ENCODE measurements around the gene APIP. TPM values are rescaled to one million over a fixed set of nuclear protein-coding genes. Genes with fewer than 3 reads are reported as not detected.

APIP gene
- total RNA-seq, 1 donor from 2014 or later = 26.0 TPM

DNA sequence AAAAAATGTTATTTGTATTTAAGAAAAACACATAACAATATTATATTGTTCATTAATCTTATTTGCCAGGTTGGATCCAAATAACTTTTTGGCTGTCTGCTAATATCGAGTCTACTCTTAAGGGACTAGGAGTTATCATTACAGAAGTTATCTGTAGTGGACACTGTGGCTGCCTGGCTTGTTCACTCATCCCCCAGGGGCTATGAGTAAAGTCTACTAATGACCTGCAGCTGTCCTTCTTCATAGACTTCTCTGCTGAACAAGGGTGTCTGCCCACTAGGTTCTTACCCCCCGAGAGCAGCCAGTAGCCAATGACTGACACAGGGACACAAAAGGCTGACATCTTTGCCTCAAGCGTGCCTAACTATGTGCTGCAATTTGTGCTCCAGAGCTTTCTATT, 69.7 kb downstream of the APIP start:
- TF ChIP-seq, protein P1, sequence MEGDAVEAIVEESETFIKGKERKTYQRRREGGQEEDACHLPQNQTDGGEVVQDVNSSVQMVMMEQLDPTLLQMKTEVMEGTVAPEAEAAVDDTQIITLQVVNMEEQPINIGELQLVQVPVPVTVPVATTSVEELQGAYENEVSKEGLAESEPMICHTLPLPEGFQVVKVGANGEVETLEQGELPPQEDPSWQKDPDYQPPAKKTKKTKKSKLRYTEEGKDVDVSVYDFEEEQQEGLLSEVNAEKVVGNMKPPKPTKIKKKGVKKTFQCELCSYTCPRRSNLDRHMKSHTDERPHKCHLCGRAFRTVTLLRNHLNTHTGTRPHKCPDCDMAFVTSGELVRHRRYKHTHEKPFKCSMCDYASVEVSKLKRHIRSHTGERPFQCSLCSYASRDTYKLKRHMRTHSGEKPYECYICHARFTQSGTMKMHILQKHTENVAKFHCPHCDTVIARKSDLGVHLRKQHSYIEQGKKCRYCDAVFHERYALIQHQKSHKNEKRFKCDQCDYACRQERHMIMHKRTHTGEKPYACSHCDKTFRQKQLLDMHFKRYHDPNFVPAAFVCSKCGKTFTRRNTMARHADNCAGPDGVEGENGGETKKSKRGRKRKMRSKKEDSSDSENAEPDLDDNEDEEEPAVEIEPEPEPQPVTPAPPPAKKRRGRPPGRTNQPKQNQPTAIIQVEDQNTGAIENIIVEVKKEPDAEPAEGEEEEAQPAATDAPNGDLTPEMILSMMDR (conservative IDR thresholded peaks at IDR 0.05; ENCODE audit: low read depth, low read length) = no peak
- no peak for DNase-seq (ENCODE audit: low read depth)
- H3K4me3 ChIP-seq (ENCODE audit: low read depth, low read length) = no peak overlapping the region

DNA sequence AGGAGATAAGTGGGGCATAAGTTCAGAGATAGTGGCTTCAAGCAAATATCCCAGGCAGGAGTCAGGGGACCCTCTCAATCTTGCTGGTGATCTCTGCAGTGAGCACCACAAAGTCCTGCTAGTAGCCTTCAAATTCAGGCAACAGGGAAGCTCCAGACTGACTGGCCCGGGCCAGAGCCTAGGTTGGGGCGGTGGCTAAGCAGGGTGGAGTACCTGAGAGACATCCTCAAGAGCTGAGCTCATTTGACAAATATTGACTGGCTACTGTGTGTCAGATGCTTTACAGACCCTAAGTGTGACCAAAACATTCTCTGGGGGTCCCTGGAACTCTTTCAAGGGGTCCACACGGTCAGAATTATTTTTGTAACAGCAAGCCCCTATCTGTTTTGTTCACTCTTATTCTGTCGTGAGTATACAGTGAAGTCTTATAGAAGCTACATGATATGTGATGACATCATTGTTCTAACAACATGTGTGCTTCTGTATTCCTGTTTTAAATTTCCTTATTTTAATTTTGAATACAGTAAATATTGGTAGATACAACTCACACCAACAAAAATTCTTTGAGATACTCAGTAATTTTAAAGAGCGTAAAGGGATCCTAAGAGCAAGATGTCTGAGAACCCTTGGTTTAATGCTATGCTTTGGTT, 71.6 kb downstream of the APIP start:
- DNase-seq (ENCODE audit: low read depth) = no peak
- H3K4me3 ChIP-seq (ENCODE audit: low read depth, low read length) = no peak overlapping the region
- TF ChIP-seq, protein P1 (conservative IDR thresholded peaks at IDR 0.05; ENCODE audit: low read depth, low read length) = no peak

DNA sequence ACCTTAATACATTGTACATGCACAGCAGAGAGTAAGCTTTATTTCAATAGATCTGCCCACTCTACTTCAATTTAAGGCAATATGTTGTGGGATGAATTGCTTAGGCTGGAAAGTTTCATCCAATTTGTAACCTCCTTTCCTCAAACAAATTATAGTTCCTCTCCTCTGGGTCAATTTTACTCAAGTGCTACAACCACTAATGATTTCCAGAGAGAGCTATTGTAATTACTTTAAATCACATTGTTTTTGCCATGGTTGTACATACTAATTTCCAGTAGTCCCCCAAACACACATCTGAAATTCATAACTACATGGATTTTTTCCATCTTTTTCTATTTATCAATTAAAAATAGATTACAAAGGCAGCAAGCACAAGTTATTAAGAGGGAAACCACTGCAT, 72.9 kb downstream of the APIP start:
- H3K4me3 ChIP-seq (ENCODE audit: low read depth, low read length) = no peak overlapping the region
- TF ChIP-seq, protein P1 (conservative IDR thresholded peaks at IDR 0.05; ENCODE audit: low read depth, low read length) = no peak

DNA sequence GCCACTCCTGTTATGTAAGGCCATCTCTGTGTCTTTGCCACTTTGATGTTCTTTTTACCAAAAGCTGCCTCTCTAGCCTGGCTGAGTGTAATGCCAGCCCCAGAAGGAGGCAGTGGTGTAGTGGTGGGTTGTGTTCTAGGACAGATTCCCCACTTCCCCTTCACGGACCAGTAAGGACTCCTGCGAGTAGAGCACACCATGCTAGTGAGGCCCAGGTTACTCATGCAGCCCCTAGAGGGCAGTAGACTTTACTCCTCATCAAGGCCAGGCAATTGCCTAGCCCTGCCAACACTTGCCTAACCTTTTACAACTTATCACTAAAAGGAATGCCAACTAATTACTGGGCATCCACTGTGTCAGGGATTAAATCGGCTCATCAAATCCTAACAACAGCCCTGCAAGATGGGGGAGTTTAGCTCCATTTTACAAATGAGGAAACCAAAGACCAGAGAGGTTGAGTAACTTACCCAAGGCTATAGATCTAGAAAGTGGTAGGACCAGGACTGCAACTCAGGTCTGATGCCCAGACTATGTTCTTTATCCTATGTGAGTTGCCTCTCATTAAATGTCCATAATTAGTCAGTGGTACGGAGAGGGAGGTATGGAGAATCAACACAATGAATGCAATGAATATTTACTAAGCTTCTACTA, 75.3 kb downstream of the APIP start:
- H3K4me3 ChIP-seq (ENCODE audit: low read depth, low read length) = no peak overlapping the region
- TF ChIP-seq, protein P1 (conservative IDR thresholded peaks at IDR 0.05; ENCODE audit: low read depth, low read length) = peak; percentile 74
- DNase-seq (ENCODE audit: low read depth) = peak; percentile 10

More for the DNA sequence above, 72.9 kb downstream of the APIP start:
- DNase-seq (ENCODE audit: low read depth) = no peak

DNA sequence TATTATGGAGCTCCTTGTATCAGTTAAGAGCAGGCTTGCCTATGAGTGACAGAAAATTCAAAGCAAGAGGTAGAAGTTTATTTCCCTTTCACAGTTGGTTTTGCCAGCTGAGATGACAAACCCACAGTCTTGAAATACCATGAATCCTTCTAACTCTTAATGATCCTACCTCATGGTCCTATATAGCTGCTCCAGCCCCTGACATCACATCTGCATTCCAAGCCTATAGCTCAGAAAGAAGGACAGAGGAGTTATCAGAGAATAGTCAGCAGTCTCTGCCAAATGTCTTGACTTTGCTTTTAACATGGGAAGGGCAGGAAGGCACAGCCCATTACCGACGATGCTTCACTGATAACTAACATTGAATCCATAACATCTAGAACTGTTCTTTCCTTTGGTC, 76.2 kb downstream of the APIP start:
- no peak overlapping the region for H3K4me3 ChIP-seq (ENCODE audit: low read depth, low read length)
- TF ChIP-seq, protein P1 (conservative IDR thresholded peaks at IDR 0.05; ENCODE audit: low read depth, low read length) = no peak
- no peak for DNase-seq (ENCODE audit: low read depth)

DNA sequence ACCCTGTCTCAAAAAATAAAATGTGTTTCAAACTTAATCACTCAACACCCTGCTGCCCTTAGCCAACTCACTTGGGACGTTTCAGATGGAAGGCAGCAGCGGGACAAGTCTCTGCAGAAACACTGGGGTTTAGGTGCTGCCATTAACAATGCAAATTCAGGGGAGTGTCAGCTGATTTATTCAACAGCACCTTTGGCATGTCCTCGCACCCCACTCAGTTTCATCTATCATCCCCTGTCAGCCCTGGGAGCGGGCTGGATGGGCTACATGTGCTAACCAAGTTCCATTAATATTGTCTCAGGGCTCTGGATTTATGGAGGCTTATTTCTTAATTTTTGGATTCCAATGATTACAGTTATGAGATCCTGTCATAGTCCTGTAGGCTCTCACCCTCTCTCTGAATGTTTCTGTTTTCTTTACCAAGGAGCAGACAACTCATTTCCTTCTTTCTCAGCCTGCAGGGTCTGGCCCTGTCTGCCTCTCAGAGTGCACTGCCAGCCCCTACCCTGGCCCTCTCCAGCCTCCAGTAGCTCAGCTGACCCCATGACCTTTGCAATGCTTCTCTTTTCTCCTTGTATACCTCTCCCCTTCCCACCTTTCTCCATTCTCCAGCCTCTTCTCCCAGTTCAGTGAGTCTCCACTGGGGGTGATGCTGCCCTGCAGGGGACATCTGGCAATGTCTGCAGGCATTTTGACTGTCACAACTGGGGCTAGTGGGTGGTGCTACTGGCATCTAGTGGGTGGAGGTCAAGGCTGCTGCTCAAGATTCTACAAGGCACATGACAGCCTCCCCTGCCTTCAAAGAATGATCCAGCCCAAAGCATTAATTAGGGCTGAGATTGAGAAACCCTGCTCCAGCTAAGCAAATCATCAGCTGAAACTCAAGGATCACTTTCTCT, 79.0 kb downstream of the APIP start:
- DNase-seq (ENCODE audit: low read depth) = no peak
- H3K4me3 ChIP-seq (ENCODE audit: low read depth, low read length) = no peak overlapping the region
- TF ChIP-seq, protein P1 (conservative IDR thresholded peaks at IDR 0.05; ENCODE audit: low read depth, low read length) = peak; percentile 32
